Spinal cord (tissue), 10 donors: ENCODE data around the gene RPS3A. TPM values are rescaled to one million over a fixed set of nuclear protein-coding genes. Genes with fewer than 3 reads are reported as not detected.

Source experiments
- DNase-seq, 6 donors: peaks; one replicate each; pipeline versions ENCODE4 v3.0.0 to v3.0.0-alpha.2; 2013 to 2015; ENCODE audit warnings: low spot score in 6 of 6, low read depth in 4 of 6
- H3K27ac ChIP-seq: one replicate; pipeline ENCODE4 v1.5.1; 2013; ENCODE audit warnings: low read depth, low read length, control low read depth
- H3K27me3 ChIP-seq: one replicate; pipeline ENCODE4 v1.6.1; 2013; ENCODE audit warnings: low read length; ENCODE audit not compliant: control insufficient read depth, insufficient read depth
- H3K36me3 ChIP-seq: one replicate; pipeline ENCODE4 v1.6.1; 2013; ENCODE audit warnings: low read length; ENCODE audit not compliant: control insufficient read depth, insufficient read depth
- H3K4me1 ChIP-seq: one replicate; pipeline ENCODE4 v1.6.1; 2013; ENCODE audit warnings: low read length; ENCODE audit not compliant: control insufficient read depth, insufficient read depth
- H3K4me3 ChIP-seq: one replicate; pipeline ENCODE4 v1.5.1; 2013; ENCODE audit warnings: low read depth, low read length, control low read depth
- H3K9me3 ChIP-seq: one replicate; pipeline ENCODE4 v1.6.1; 2013; ENCODE audit warnings: low read length; ENCODE audit not compliant: control insufficient read depth, insufficient read depth
- WGBS: methylation state at CpG from one replicate; pipeline ENCODE4 v1.1.5; 2013; ENCODE audit warnings: missing lambda C conversion rate; ENCODE audit not compliant: insufficient coverage; 5-methylcytosine and 5-hydroxymethylcytosine counted together
- polyA plus RNA-seq, 2 donors: library from polyadenylated mRNA; unstranded; fragments of 120-200 nt; gene quantifications; one replicate each; pipeline ENCODE4 v1.2.1, GENCODE V29; 2013; ENCODE audit not compliant: insufficient read length in 2 of 2
- total RNA-seq, 2 donors: library from RNA; depleted of rRNA in 1 of 2; stranded (reverse); fragments of 120-200 nt in 1 of 2; fragments of >200 nt in 1 of 2; gene quantifications; one replicate each; pipeline versions ENCODE4 v1.2.3 to v1.2.4, GENCODE V29; 2013 to 2014
- donor health status: healthy.

Gene RPS3A
- total and polyA plus RNA-seq, 4 donors: 1,819 to 3,494 (median 2,051) TPM

- 89% methylated on average over 1 of the region's 3 CpGs for WGBS
- Histone ChIP-seq H3K36me3 (no peaks in the 10 kb centered on the region), H3K27me3 (no peaks in the 10 kb centered on the region), H3K9me3 (no peaks in the 10 kb centered on the region), H3K4me3 (no peak overlapping the region), H3K4me1 (no peaks in the 10 kb centered on the region), H3K27ac (no peak overlapping the region)
- DNase-seq: no peak
These were observed 6.9 kb upstream of the RPS3A start for GRCh38 chr4:151092488-151092887.

DNA sequence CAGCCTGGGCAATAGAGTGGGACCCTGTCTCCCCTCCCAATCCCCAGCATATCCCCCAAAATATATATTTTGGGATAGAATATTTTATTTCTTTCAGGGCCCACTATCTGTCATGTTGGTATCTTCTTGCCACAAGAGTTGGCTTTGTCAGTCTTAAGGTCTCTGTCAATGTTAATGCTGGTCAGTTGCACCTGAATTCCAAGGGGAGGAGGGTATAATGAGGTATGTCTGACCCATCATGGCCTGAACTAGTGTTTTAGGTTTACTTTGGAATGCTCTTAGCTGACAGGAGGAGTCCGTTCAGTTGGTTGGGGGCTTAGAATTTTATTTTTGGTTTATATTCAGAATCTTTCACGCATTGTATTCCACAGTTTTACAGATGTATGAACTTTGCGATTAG, 6.2 kb upstream of the RPS3A start:
- Histone ChIP-seq H3K27me3 (no peaks in the 10 kb centered on the region), H3K4me3 (no peak overlapping the region), H3K27ac (no peak overlapping the region), H3K4me1 (no peaks in the 10 kb centered on the region), H3K9me3 (no peaks in the 10 kb centered on the region), H3K36me3 (no peaks in the 10 kb centered on the region)
- no CpG with 5 or more reads among the region's 3 CpGs for WGBS
- no peak for DNase-seq

DNA sequence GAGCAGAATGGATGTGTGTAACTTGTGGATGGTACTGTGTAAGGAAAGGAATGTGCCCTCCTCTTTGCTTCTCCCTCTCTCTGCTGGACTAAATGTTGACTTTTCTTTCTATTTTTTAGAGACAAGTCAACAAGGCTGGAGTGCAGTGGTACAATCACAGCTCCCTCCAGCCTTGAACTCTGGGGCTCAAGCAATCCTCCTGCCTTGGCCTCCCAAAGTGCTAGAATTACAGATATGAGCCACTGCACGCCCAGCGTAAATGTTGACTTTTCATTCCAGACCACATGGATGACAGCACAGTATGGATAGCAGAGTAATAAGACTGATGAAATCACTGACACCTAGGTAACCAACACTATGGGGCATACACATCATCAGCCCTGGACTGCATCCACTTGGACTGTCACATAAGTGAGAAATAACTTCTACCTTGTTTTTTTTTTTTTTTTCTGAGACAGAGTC, 5.1 kb upstream of the RPS3A start:
- DNase-seq: no peak
- 72% methylated on average over 2 of the region's 2 CpGs for WGBS
- H3K36me3 ChIP-seq: no peaks in the 10 kb centered on the region
- H3K27ac ChIP-seq: no peak overlapping the region
- H3K27me3 ChIP-seq: no peaks in the 10 kb centered on the region
- no peak overlapping the region for H3K4me3 ChIP-seq
- no peaks in the 10 kb centered on the region for H3K4me1 ChIP-seq
- H3K9me3 ChIP-seq: no peaks in the 10 kb centered on the region

DNA sequence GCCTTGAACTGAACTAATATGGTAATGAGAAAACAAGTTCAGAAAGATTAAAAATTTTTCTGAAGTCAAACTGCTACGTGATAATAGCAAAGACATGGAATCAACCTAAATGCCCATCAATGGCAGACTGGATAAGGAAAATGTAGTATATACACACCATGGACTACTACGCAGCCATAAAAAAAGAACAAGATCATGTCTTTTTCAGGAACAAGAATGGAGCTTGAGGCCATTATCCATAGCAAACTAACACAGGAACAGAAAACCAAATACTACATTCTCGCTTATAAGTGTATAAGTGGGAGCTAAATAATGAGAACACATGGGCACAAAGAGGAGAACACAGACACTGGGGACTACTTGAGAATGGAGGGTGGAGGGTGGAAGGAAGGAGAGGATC, 4.3 kb upstream of the RPS3A start:
- no CpG with 5 or more reads among the region's 3 CpGs for WGBS
- Histone ChIP-seq H3K36me3 (no peaks in the 10 kb centered on the region), H3K4me3 (no peak overlapping the region), H3K27me3 (no peaks in the 10 kb centered on the region), H3K27ac (no peak overlapping the region), H3K4me1 (no peaks in the 10 kb centered on the region), H3K9me3 (no peaks in the 10 kb centered on the region)
- no peak for DNase-seq

- Histone ChIP-seq H3K9me3 (no peaks in the 10 kb centered on the region), H3K4me1 (no peaks in the 10 kb centered on the region), H3K4me3 (no peak overlapping the region), H3K27ac (no peak overlapping the region), H3K36me3 (peaks cover 3% of the 10 kb centered on the region), H3K27me3 (no peaks in the 10 kb centered on the region)
- no CpG with 5 or more reads among the region's 3 CpGs for WGBS
- DNase-seq: no peak
These were observed 1.7 kb upstream of the RPS3A start for GRCh38 chr4:151097759-151098158.

- no peak for DNase-seq
- peak overlapping the region; percentile 11 for H3K27ac ChIP-seq
- H3K4me1 ChIP-seq: no peaks in the 10 kb centered on the region
- peaks cover 11% of the 10 kb centered on the region for H3K36me3 ChIP-seq
- 100% methylated on average over 1 of the region's 8 CpGs for WGBS
- H3K9me3 ChIP-seq: no peaks in the 10 kb centered on the region
- peak overlapping the region; percentile 88 for H3K4me3 ChIP-seq
- no peaks in the 10 kb centered on the region for H3K27me3 ChIP-seq
These were observed 524 bp upstream of the RPS3A start for GRCh38 chr4:151098979-151099228.

- Histone ChIP-seq H3K27me3 (no peaks in the 10 kb centered on the region), H3K36me3 (peaks cover 12% of the 10 kb centered on the region), H3K27ac (peak overlapping the region; percentile 94), H3K4me3 (peak overlapping the region; percentile 88), H3K9me3 (no peaks in the 10 kb centered on the region), H3K4me1 (no peaks in the 10 kb centered on the region)
- DNase-seq: peak in 3 of 6 donors; percentile 24 to 45 (median 26)
- 0% methylated on average over 10 of the region's 13 CpGs for WGBS
These were observed 569 bp downstream of the RPS3A start for GRCh38 chr4:151099976-151100417.

GRCh38 chr4:151100531-151100930, 1.1 kb downstream of the RPS3A start:
- Histone ChIP-seq H3K4me1 (no peaks in the 10 kb centered on the region), H3K4me3 (peak overlapping the region; percentile 88), H3K27me3 (no peaks in the 10 kb centered on the region), H3K9me3 (no peaks in the 10 kb centered on the region), H3K27ac (peak overlapping the region; percentile 94), H3K36me3 (peaks cover 18% of the 10 kb centered on the region)
- DNase-seq: no peak
- 21% methylated on average over 3 of the region's 3 CpGs for WGBS

DNA sequence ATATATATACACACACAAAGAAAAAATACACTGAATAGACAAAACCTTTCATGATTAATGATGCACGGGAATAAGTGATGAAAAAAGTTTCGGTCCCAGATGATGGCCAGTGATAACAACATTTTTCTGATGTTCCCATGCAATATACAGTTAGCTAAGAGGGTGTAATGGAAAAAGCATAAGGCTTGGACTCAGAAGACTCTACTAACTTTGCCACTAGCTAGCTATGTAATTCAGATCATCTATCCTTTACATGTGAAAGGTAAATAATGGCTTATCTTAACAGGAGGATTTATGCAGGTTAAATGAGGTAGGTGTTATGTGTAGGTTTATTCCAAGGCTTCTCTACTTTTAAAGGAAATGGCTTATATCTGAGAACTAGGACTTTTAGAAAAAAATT, 4.3 kb downstream of the RPS3A start:
- Histone ChIP-seq H3K27ac (no peak overlapping the region), H3K9me3 (no peaks in the 10 kb centered on the region), H3K27me3 (no peaks in the 10 kb centered on the region), H3K4me3 (no peak overlapping the region), H3K36me3 (peaks cover 33% of the 10 kb centered on the region), H3K4me1 (no peaks in the 10 kb centered on the region)
- no peak for DNase-seq
- no CpG with 5 or more reads among the region's 2 CpGs for WGBS

DNA sequence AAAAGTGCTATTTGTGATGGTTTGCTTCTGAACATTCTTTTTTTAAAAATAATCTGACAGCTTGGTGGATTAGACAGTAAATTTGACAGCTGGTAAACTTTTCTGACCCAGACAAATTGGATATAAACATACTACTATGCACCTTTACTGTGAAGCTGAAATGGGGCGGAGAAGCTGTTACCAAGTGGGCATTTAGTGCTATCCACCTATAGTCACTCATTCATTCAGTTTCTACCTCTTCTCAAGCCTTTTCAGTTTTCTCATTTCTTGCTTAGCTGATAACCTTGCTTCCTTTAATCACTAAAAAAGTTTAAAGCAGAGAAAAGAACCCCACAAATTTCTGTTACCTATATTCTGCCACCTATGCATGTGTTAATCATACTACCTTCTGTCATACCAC, 5.2 kb downstream of the RPS3A start:
- Histone ChIP-seq H3K4me3 (no peak overlapping the region), H3K36me3 (peaks cover 37% of the 10 kb centered on the region), H3K9me3 (no peaks in the 10 kb centered on the region), H3K27ac (no peak overlapping the region), H3K27me3 (no peaks in the 10 kb centered on the region), H3K4me1 (no peaks in the 10 kb centered on the region)
- WGBS: 100% methylated on average over 1 of the region's 1 CpG
- DNase-seq: no peak
